GM21381 (cell line): Measurements from ENCODE around the gene ACVR2B.

Experiments
- ATAC-seq: cut with Tn5 transposase; IDR thresholded peaks from one replicate; pipeline ENCODE4 v1.9.1; 2021; ENCODE audit warnings: mild to moderate bottlenecking, moderate library complexity; ENCODE audit not compliant: unreplicated experiment

Gene ACVR2B

GRCh38 chr3:38457111-38458003 lies 3.7 kb downstream of the ACVR2B start:
- ATAC-seq, result no peak

DNA sequence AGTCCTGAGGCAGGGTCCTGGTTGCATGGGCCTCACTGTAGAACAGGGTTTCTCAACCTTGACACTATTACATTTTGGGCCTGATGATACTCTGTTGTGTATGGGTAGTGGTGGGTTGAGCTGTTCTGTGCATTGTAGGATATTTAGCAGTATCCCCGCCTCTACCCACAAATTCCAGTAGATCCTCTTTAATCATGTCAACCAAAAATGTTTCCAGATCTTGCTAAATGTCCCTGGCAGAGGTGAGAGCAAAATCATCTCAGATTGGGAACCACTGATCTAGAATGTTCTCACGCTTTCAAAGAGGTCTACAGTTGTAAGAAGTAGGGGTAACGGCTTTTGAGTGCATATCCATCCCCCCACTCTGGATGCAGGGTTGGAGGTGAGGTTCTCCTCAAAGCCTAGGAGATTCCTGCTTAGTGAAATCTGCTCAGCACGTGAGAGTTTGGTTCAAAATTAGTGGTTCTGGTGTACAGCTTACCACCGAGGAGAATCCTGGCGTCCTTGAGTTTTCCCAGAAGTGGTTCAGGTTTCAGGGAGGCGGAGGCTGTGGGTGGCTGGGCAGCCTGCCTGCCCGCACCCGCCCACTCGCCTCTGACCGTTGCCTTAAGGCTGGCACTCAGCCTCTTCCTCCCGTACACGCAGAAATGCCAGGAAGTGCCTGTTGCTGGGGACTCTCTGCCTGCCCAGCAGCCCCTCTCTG lies 5.3 kb downstream of the ACVR2B start:
- no peak for ATAC-seq

- no peak for ATAC-seq
These were observed 5.9 kb downstream of the ACVR2B start for GRCh38 chr3:38459499-38460048.

DNA sequence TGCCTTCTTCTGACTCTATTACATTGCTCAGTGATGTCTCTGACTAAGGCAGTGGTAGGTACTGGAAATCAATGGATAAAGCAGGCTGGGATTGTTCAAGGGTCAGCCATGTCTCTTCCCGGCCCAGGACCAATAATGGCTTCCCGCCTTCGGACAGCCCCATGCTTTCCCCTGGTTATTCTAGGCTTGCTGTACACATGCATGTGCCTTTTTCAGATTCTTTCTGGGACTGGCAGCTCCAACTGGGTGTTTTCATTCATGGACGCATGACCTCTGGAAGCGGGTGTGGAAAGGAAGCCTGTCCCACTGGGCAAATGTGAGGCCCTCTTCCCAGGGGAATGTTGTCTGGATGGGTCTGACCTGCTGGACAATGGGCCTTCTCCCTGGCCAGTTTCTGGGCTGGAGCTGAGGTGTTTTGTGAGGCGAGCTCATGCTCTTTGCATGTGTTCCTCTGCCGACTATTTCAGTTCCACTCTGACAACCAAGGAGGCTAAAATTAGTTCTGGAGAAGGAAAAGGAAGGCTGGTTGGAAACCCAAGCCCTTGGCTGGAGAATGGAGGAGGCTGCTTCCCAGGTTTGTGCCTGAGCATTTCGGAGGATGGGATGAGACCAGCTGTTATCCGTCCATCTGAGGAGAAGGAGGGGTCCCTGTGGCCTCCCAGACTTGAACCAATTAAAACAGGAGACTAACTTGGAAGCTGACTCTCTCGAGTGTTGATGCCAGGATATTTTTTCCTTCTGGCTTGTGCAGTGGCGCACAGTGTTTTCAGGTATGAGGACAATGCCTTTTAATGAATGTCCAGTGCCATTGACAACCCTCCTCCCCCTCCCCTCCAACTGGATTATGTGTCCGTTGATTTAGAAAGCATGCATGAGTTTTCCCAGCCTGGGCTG lies 6.9 kb downstream of the ACVR2B start:
- no peak for ATAC-seq

DNA sequence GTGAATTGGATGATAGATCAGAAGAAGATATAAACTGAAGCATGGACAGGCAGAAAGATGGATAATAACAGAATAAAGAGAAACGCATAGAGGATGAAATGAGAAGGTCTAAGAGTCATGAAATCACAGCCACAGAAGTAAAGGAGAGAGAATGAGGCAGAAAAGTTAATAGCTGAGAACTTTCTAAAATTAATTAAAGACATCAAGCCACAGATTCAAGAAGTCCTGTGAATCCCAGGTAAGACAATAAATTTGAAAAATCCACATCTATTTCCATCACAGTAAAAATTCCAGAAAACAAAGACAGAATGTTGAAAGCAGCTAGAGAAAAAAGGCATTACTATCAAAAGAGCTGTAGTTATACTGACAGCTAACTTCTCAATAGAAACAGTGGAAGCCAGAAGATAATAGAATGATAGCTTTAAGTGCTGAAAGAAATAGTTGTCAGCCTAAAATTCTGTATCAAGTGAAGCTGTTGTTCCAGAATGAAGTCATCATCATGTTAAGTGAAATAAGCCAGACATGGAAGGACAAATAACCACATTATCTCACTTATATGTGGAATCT lies 12.0 kb downstream of the ACVR2B start:
- ATAC-seq, result no peak

DNA sequence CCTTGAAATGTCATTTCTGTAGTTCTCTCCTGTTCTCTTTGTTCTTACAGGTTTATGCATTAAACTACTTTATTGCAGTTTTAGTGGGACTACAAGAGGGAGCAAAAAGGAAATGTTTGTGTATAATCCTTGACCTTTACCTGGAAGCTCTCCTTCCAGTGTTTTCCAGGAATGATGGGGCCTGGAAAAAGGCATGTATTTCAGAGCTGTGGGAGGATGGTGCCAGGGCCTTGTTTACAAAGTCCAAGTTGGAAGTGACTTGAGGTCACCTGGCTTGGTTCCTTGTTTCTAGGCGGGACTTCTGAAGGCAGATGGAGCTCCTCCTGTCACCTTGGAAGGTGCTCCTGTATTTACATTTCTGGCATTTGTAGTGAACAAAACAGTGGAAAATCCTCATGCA lies 15.1 kb downstream of the ACVR2B start:
- no peak for ATAC-seq

GRCh38 chr3:38469852-38470251 lies 16.2 kb downstream of the ACVR2B start:
- ATAC-seq, result no peak

GRCh38 chr3:38471260-38471857 lies 17.7 kb downstream of the ACVR2B start:
- no peak for ATAC-seq

GRCh38 chr3:38472342-38472741 lies 18.7 kb downstream of the ACVR2B start:
- ATAC-seq, result no peak

GRCh38 chr3:38473229-38473628 lies 19.5 kb downstream of the ACVR2B start:
- no peak for ATAC-seq

DNA sequence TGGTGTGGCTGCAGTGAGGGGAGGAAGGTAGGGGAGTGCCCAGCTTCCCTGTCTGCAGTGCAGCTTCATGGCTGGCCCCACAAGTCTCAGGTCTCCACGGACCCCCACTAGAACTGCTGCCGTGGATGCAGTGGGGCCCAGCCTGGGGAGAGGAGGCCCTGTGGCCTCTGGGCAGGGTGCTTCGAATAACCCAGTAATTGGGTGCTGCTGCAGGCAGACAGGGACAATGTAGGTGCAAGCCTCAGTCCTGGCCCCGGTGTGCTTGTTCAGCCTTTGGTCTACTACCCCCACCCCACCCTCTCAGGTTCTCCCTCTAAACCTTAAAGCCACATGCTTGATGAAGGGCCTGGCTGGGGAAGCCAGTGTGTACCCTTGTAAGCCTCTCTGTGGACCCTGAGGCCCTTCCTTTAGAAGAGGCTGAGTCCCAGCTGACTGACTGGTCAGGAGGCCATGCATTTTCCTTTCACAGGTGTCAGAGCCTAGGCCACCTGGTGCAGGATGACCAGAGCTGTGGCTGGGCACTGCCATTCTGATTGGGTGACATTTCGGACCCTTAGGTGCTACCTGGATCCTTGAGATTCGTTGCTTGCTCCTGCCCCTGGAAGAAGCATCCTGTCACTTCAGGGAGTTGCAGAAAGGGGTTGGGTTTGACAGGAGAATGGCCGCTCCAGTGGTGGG lies 21.4 kb downstream of the ACVR2B start:
- no peak for ATAC-seq

GRCh38 chr3:38475716-38476115 lies 22.0 kb downstream of the ACVR2B start:
- no peak for ATAC-seq

DNA sequence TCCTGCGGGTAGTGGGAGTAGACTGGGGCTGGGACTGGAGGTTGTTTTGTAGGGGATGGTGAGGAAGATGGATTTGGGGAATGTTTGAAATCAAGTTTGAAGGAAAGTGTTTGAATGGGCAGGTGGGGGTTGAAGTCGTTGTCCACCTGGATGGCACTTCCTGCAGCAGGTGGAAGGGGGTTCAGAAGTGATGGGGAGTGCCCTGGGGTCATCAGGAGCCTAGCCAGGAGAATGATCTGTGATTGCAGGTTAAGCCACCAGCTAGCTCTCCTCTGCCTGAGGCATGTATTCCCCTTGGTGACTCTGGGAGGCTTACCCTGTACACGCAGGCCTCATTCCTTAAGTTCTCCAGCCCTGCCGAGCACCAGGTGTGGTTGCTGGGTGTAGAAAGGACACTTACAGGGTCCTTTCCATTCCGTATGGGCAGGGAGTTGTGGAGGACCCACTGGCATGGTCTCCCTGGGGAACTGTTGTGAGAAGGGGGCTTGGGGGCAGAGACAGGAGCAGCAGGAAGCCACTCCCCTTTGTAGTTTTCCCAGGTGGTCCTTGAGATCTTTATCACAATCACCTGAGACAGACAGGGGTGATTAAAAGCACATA lies 22.6 kb downstream of the ACVR2B start:
- no peak for ATAC-seq

- ATAC-seq, result no peak
These were observed 23.5 kb downstream of the ACVR2B start for GRCh38 chr3:38477057-38477820.

- no peak for ATAC-seq
These were observed 24.3 kb downstream of the ACVR2B start for GRCh38 chr3:38477839-38478450.

GRCh38 chr3:38478901-38479300 lies 25.2 kb downstream of the ACVR2B start:
- ATAC-seq, result no peak

GRCh38 chr3:38479431-38480092 lies 25.9 kb downstream of the ACVR2B start:
- peak; percentile 75 for ATAC-seq

GRCh38 chr3:38480093-38480445 lies 26.4 kb downstream of the ACVR2B start:
- ATAC-seq, result no peak
